Endometrium (tissue), 2 donors: Measurements from ENCODE around the gene CEACAM19.
"Not testable (repeated sequence)": the region's sequence is repeated elsewhere in the genome, so short reads cannot be mapped to it uniquely, and the experiment has no call there.

Experiments
- FAIRE-seq: peaks from 2 replicates; lab custom pipeline; 2012; peaks lifted over from hg19 to GRCh38; lab: Jason Lieb, UNC
- donor health status: control.
- donor health status: control.

CEACAM19 gene

GRCh38 chr19:44702551-44703176 lies 31.4 kb downstream of the CEACAM19 start:
- no peak for FAIRE-seq

GRCh38 chr19:44703336-44704078 lies 32.2 kb downstream of the CEACAM19 start:
- FAIRE-seq: no peak

- no peak for FAIRE-seq
These were observed 33.7 kb downstream of the CEACAM19 start for GRCh38 chr19:44704982-44705381.

GRCh38 chr19:44705502-44706010 lies 34.3 kb downstream of the CEACAM19 start:
- FAIRE-seq: no peak

- no peak for FAIRE-seq
These were observed 35.4 kb downstream of the CEACAM19 start for GRCh38 chr19:44706506-44707236.

DNA sequence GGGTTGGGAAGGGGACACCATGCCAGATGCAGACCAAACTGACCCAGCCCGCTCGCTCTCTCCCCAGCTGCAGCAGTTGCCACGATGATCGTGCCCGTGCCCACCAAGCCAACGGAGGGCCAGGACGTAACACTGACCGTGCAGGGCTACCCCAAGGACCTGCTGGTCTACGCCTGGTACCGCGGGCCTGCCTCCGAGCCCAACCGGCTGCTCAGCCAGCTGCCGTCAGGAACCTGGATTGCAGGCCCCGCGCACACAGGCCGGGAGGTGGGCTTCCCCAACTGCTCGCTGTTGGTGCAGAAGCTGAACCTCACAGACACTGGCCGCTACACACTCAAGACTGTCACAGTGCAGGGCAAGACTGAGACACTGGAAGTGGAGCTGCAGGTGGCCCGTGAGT lies 36.5 kb downstream of the CEACAM19 start:
- FAIRE-seq: no peak

GRCh38 chr19:44708940-44709339 lies 37.7 kb downstream of the CEACAM19 start:
- FAIRE-seq: no peak

DNA sequence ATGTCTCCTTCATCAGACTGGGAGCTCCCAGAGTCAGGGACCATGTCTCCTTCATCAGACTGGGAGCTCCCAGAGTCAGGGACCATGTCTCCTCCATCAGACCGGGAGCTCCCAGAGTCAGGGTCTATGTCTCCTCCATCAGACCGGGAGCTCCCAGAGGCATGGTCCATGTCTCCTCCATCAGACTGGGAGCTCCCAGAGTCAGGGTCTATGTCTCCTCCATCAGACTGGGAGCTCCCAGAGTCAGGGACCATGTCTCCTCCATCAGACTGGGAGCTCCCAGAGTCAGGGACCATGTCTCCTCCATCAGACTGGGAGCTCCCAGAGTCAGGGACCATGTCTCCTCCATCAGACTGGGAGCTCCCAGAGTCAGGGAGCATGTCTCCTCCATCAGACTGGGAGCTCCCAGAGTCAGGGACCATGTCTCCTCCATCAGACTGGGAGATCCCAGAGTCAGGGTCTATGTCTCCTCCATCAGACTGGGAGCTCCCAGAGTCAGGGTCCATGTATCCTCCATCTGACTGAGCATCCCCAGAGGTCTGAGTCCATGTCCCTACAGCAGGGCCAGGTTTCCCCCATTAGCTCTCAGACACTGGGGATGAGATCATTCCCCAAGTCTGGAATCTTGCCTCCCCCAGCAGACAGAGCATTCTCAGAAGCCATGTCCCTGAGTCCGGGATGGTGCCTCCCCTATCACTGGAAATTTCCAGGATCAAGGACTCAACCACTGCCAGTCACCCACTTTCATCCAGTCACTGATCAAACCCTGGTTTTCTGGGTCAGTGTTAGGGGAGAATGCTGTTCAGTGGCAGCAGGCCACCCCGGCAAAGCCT lies 38.4 kb downstream of the CEACAM19 start:
- FAIRE-seq: not testable (repeated sequence)

DNA sequence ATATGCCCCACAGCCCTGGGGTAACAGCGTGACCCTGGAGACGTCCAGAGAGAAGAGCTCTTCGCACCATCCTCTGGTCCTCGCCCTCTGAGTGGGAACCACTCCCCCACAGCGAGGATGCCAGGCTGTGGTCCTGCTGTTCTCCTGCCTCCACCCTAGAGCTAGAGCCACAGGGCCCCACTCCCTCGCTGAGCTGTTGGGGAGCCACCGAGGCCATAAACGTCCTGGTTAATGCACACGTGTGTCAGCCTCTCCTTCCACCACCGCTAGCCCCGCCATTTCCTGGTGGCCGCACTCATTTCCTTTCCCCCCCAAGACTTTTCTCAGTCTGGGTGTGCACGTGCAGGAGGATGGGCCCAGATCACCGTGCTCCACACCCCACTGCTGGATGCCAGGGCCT lies 39.2 kb downstream of the CEACAM19 start:
- no peak for FAIRE-seq

DNA sequence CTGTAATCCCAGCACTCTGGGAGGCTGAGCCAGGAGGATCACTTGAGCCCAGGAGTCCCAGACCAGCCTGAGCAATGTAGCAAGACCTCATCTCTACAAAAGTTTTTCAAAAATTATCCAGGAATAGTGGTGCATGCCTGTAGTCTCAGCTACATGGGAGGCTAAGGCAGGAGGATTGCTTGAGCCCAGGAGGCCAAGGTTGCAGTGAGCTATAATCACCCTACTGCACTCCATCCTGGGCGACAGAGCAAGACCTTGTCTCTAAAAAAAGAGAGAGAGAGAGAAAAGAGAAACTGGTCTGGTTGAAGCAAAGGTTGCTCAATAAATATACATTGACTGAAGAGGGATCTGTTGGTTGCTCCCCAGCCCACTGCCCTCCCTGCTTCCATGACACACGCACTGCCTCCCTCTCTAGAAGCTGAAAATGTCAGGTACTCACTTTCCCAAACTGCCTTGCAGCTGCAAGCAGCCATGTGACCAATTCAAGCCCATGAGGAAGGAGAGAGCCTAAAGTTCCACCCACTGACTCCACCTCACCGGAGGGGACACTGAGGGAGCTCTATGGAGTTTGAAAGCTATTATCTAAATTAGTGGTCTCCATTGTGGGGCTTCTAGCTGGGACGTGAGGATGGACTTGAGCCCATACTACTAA lies 41.7 kb downstream of the CEACAM19 start:
- no peak for FAIRE-seq

DNA sequence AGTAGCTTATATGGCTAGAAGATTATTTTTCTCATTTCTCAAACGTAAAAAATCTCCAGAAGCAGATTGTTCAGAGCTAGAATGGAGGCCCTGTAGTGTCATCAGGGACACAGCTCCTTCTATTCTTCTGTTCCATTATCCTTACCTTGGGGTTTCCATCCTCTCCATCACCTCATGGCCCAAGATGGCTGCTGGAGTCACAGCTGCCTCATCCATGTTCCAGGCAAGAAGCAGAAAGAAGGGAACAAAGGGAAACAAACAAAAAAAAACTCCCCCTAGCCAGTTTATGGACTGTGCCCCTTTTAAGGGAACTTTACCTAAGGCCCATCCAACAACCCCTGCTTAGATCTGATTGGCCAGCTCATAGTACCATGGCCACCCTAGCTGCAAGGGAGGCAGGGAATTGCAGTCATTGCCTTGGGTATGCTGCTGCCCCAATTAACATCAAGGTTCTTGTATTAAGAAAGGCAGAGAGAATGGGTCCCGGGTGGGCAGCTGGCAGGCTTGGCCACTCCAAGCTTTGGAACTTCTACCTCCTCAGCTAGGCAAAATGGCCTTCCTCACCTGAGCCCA lies 43.4 kb downstream of the CEACAM19 start:
- FAIRE-seq: no peak

DNA sequence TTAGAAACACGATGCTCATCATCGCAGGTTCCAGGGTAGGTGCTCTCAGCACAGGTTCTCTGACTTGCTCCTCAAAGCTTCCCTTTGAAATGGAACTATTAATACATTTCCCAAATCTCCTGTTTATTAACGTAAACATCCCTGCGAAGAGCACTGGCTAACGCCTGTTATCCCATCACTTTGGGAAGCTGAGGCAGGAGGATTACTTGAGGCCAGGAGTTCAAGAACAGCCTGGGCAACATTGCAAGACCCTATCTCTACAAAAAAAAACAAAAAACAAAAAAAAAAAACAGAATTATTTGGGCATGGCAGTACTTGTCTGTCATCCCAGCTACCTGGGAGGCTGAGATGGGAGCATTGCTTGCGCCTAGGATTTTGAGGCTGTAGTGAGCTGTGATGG lies 46.3 kb downstream of the CEACAM19 start:
- no peak for FAIRE-seq

DNA sequence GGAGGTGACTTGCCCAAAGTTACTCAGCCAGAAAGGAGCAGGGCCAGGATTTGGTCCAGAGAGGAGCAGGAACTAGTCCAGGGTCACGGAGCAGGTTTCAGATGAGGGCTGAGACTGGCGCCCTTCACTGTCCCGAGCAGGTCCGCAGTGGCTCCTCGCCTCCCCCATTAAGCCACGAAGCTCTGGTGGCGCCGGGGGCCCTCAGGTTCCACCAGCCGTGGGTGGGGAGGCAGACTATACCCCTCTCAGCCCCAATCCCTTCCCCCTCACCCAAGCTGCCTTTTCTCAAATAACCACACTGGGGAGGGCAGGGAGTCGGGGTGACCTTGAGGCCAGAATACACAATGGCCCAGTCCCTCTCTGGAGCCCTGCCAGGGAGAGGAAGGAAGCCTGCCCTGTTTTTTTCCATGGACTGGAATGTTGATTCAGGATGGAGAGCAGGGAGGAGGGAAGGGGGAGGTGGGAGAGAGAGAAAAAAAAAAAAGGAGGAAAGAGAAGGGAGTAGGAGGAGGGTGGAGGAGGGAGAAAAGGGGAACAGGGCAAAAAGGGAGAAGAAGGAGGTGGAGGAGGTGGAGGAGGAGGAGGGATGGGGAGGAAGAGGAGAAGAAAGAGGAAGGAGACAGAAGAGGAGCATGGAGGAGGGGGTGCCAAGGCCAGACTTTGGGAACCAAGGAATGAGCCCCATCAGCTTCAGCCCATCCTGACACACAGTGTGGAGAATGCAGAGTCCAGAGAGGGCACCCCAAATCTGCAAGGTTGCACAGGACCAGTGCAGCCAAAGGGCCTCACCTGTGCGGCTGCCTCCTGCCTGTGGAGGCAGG lies 47.4 kb downstream of the CEACAM19 start:
- FAIRE-seq: no peak

DNA sequence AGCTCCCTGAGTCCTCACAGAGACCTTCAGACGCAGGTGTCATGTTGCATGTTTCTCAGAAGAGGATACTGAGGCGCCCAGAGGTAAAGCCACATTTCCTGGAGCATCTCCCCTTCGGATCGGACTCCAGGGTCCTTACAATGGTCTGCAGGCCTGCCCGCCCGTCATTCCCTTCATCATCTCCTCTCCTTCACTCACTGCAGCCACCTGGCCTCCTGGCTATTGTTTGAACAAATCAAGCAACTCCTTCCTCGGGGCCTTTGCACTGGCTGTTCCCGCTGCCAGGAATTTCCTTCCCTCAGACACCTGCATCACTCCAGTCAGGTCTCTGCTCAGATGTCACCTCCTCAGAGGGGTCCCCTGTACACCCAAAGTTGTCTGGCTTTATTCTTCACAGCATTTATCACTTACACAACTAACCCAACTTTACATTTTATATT lies 48.0 kb downstream of the CEACAM19 start:
- FAIRE-seq: no peak

- not testable (repeated sequence) for FAIRE-seq
These were observed 49.1 kb downstream of the CEACAM19 start for GRCh38 chr19:44720396-44720795.

DNA sequence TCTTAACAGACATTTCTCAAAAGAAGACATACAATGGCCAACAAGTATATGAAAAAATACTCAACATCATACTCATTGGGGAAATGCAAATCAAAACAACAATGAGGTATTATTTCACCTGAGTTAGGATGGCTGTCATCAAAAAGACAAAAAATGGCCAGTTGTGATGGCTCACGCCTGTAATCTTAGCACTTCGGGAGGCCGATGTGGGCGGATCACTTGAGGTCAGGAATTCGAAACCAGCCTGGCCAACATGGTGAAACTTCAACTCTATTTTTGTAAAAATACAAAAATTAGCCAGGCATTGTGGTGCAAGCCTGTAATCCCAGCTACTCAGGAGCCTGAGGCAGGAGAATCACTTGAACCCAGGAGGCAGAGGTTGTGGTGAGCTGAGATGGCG lies 49.7 kb downstream of the CEACAM19 start:
- FAIRE-seq: no peak

- FAIRE-seq: not testable (repeated sequence)
These were observed 50.1 kb downstream of the CEACAM19 start for GRCh38 chr19:44721369-44721768.

GRCh38 chr19:44722131-44723121 lies 51.1 kb downstream of the CEACAM19 start:
- no peak for FAIRE-seq
